Skeletal muscle cell (primary cell): ENCODE data around the gene ATP13A3.
A peak's percentile ranks its signal among the peaks of the same experiment; 100 is the strongest.

Experiments
- DNase-seq: peaks from one replicate; pipeline ENCODE4 v3.0.0-alpha.2; 2010; ENCODE audit warnings: low read depth
- H3K4me3 ChIP-seq: 2 replicates; pipeline ENCODE4 v1.5.1; 2011; ENCODE audit warnings: low read depth, mild to moderate bottlenecking, control low read depth, low read length, moderate library complexity

ATP13A3 gene

DNA sequence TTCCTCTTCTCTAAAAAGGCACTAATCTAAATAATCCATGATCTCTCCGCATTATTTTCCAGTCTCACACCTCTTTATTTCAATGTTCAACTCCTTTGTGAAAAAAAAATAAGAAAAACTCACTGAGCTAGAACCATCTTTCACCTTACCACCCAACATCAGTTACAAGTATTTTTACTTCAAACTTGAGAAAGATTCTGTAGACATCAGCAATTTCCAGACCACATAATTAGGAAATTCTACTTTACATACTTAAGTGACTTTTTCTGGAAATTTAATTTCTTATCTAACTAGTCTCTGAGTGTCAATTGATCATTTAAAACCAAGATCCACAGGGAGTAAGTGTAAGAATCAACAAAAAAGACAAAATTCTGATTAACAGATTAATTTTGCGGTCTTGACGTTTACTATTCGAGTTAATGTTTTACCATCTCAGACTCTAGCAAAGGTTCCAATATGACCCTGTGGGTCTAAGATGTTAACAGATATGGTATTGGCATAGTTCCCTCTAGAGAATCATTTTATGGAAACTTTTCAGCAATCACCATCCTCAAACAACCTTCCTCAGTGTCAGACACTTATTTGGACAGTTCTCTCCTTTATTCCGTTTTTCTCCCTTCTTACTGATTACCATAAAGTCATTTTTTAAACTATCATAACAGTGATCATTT is 5.1 kb downstream of the ATP13A3 start:
- no peak overlapping the region for H3K4me3 ChIP-seq
- no peak for DNase-seq

DNA sequence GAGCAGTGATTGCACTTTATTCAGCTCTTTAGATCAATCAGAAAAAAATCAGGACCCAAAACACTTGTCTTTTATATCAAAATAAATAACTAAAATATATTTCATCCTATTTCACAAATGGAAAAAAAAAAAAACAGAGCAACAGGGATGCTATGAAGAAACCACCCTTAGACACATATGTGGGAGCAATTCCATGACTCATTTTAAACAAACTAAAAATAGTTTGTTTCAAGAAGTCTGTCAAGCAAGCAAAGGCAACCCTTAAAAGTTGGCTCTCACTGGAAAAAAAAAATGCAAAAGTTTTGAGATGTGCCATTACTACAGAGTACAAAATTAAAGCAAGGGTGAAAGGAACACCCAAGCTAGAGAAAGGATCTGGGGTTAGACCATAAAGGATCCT is 5.7 kb downstream of the ATP13A3 start:
- no peak overlapping the region for H3K4me3 ChIP-seq
- peak; percentile 55 for DNase-seq

DNA sequence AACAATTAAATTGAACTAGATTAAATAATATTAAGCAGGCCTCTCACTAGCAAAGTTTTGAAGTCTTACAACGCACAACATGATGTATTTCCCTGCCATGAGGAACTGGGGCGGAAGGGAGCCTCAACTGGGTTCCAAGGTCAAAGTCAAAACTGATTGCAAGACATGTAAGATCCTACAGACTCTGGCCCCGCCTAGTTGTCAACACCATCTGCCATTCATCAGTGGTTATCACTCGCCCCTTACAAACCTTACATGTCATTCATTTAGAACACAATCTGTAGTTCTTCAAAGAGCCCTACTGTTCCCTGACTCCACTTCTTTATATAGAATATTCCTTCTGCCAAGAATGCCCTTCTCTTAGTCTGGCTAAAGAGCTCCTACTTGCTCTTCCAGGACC is 10.0 kb downstream of the ATP13A3 start:
- H3K4me3 ChIP-seq = no peak overlapping the region
- DNase-seq = no peak

DNA sequence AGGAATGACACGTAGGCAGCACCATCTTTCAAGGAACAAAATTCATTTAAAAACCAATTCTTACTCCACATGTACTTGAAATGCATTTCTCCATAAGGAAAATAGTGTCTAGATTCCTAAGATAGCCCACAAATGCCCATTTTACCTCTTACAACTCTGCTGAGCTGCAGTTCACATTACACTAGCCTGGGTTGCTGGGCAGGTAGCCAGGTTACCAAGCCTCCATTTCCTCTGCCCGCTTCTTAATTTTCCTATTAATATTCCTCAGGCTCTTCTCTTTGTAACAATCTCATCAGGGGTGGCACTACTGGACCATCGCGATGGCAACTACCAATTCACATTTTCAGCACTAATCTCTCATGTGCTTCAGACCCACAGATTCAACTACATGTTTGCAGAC is 10.8 kb downstream of the ATP13A3 start:
- H3K4me3 ChIP-seq = no peak overlapping the region
- DNase-seq = no peak

DNA sequence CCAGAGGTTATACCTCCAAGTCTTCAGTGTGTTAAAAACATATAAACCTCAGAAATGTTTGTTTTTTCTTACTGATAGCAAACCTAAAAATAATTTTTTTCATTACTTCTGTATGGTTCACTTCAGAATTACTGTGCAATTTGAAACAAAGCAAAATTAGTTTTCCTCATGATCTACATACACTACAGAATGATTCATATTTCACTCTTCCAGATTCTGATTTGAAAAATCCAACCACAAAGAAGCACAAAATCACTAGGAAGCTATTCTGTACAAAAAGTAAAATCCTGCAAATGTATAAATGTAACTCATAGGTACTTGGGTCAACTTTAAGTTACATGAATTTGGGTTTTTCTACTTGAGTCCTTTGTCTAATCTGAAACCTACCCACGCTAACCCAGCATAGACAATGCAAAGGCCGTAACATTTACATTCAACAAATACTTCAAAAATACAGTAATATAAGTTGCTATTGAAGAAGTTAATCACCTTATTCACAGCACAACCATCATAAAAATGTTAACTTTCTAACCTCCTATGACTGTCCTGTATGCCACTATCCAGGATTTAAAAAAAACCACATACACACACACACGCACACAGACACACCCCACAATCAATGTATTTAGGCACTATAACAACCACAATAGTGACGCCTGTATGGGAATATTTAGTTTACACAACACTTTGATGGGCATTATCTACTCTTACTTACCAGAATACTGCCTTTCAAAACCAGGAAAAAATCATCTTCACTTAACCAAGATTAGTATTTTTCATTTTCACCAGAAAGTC is 11.5 kb downstream of the ATP13A3 start:
- DNase-seq = no peak
- no peak overlapping the region for H3K4me3 ChIP-seq

DNA sequence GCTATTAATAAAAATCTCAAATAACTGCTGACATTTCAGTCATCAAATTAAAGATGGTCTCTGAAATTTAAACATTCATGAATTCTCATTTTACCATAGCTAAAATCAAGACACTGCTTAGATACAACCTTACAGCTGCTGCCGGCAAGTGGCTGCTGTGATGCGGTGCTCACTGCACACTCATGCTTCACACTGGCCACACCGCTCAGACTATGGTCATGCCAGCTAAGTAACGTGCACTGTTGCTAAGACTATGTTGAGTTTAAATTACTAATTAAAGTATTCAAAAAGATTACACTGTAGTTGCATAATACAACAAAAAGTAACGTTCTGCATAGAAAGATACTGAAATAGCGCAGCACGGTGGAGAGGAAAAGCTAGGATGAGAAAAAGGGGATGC is 12.1 kb downstream of the ATP13A3 start:
- no peak overlapping the region for H3K4me3 ChIP-seq
- no peak for DNase-seq

DNA sequence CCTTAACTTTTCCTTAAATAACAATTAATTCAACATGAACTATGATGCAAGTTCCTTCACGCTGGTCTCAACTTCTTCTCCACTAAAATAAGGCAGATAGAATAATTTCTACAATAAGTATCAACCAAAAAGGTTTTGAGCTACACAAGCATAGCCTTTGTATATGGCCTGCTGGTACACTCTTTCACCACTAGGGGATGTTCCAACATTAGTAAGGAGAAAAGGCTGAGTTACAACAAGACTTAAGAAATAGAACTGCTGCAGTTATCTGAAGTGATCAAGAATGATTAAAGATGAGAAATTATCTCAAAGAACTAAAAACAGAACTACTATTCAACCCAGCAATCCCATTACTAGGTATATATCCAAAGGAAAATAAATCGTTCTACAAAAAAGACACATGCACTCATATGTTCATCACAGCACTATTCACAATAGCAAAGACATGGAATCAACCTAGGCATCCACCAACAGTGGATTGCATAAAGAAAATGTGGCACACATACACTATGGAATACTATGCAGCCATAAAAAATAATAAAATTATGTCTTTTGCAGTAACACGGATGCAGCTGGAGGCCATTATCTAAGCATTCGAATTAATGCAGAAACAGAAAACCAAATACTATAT is 14.4 kb downstream of the ATP13A3 start:
- no peak overlapping the region for H3K4me3 ChIP-seq
- peak; percentile 56 for DNase-seq

DNA sequence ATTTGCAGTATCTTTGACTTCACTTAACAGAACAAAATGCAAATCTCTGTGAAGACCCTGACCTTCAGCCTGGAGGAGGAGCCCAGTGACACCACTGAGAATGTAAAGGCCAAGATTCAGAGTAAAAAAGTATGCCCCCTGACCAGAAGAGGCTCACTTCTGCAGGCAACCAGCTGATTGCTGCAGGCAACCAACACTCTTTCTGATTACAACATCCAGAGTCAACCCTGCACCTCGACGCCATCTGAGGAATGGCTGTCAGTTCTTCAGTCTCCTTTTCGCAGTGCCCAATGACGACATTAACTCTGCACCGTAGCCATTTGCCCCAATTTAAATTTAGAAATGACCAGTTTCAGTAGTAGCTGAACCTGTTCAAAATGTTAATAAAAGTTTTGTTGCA is 14.9 kb downstream of the ATP13A3 start:
- no peak overlapping the region for H3K4me3 ChIP-seq
- no peak for DNase-seq

DNA sequence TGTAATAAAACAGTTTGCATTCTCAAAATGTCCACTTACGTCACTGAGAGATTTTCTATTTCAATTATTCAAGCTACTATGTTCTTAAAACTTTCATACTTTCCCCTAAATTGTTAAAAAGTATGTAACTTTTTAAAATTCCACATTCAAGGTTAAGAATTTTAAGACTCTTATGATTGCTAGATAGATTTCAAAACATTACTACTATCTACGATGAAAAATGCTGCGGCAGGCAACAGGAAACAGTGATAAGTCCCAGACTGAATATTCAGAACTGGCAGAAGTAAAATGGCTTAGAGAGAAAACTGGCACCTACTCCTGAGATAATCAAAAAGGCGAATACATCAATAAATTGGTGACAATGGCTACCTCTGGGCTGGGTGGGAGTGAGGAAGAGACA is 16.2 kb downstream of the ATP13A3 start:
- H3K4me3 ChIP-seq = no peak overlapping the region
- DNase-seq = no peak

DNA sequence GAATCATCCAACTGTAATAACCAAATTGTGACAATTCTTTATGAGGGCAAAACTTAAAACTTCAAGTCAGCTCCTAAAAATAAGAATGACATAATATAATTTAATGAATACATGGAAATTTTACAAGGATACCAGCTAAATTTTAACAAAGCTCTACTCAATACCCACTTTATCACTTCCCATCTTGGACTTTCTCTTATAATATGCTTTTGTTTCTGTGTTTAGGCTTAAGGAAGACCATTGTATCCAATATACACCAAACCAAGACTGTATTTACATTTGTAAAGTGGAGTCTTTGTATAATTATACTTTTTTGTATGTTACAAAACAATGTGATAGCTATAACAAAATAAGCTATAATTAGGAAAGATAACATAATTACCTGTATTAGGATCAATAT is 16.8 kb downstream of the ATP13A3 start:
- DNase-seq = no peak
- H3K4me3 ChIP-seq = no peak overlapping the region

DNA sequence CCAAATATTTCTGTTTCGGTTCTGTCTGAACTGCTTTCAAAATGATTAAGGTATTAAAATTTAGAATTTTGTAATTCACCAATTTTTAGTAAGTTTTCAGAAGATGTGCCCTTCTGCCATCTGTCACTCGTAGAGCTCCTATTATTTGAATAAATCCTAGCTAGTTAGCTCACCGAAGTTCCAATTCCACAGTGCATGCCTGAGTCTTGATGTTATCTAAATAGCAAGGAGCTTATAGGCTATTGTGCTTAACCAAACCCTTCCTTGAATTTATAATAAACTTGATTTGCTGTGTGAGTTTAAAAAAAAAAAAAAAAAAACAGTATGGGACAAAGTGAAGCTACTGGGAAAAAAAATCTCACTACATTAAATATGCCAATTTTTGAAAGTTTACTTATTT is 18.7 kb downstream of the ATP13A3 start:
- H3K4me3 ChIP-seq = no peak overlapping the region
- no peak for DNase-seq

DNA sequence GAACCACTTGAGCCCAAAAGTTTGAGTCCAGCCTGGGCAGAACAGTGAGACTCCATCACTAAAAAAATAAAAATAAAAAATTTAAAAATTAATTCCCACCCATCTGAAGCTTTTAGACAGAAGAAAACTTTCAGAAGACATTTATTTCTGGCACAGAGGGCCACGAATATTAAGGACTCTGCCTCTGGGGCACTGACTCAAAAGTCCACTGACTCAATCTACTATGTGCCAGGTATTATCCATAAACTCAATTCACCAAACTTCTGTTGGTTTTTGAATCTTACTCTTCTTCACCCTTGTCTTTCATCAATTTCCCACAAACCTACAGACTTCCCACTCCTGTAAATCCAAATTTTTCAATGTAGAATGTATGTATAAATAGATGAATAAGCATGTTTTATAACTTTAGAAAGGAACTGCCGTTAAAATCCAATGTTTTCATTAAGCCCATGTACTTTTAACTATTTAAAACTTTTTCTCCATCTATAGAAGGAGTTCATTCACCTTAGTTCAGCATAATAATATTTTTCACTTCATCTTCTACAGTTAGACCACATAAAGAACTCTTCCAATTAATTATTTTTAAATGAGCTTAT is 19.9 kb downstream of the ATP13A3 start:
- DNase-seq = no peak
- H3K4me3 ChIP-seq = no peak overlapping the region

DNA sequence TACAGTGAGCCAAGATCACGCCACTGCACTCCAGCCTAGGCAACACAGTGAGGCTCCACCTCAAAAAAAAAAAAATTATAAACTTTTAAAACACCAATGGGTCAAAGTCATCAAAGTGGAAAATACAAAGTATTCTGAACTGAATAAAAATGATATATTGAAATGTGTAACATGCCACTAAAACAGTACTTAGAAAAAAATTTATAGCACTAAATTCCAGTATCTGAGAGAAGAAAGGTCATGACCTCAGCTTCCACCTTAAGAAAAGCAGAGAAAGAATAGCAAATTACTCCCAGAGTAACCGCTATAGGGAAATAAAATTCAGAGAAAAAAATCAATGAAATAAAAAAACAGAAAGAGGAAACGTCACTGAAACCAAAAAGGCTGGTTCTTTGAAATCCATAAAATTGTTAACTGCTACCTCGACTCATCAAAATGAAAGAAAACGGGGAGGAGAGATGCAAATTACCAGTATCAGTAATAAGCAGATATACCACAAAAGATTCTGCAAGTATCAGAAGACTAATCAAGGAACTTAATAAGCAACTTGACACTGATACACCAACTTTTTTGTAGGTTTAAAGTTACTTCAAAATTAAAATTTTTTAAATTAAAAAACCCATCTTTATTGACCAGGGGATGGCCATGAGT is 20.8 kb downstream of the ATP13A3 start:
- no peak for DNase-seq
- no peak overlapping the region for H3K4me3 ChIP-seq

DNA sequence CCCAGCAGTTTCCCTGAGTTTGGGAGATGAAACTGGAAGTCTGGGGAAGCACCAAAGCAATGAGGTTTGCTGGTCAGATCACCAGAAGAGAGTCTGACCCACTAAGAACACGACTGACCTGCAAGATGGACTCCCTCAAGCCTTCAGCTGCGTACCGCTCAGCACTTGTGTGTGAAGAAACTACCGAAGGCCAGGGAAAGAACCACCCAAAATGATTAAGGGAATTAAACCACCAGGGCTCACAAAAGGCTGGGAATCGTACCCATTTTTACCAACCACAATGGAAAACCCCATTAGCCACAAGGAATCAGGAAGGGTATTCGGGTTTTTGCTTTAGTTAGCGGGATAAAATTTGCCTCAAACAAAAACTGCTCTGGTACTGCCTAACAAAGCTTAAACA is 21.6 kb downstream of the ATP13A3 start:
- no peak for DNase-seq
- H3K4me3 ChIP-seq = no peak overlapping the region

DNA sequence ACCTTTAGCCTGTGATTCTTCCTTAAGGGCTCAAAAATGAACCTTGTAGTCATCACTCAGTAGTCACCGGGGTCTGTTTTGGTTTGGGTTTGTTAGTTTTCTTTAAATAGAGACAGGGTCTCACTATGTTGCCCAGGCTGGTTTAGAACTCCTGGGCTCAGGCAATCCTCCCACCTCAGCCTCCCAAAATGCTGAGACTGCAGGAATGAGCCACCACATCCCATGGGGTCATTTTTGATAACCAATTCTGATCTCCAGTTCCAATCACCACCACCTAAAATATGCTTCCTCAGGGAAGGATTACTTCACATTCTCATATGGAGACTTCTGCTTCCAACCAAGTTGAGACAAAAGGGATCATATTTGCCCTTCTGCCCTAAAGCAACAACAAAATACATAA is 22.1 kb downstream of the ATP13A3 start:
- no peak for DNase-seq
- no peak overlapping the region for H3K4me3 ChIP-seq

DNA sequence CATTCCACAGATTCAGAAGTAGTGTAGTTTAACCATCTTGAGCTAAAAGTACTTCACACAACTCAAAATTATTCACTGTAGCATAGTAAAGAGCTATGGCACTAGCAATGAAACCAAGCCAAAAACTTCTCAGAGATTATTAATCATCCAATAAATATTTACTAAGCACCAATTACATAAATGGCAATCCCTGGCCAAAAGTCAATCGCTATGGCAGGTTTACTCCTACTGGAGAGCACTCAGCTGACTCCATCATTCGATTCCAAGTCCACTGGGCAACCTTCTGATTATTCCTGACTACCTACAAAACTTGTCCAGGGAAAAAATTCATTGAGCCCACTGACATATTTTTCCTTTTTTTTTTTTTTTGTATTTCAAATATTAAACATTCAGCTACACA is 23.9 kb downstream of the ATP13A3 start:
- DNase-seq = no peak
- no peak overlapping the region for H3K4me3 ChIP-seq

DNA sequence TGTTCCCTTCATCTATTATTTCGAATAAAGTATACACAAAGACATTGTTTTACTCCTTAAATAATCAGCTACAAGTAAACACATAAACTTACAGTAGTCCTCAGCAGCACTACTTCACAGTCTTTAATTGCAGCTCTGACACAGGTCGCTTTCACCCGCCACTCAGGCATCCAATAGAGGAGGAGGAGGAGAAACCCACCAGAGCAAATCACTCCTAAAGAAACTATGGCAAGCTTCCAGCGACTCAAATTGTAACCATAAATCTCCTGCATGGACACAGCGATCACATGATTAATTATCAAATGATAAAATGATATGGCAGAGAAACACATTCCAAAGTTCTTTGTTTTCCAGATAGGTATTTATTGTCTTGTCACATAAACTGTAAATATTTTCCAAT is 26.2 kb downstream of the ATP13A3 start:
- no peak overlapping the region for H3K4me3 ChIP-seq
- DNase-seq = no peak

DNA sequence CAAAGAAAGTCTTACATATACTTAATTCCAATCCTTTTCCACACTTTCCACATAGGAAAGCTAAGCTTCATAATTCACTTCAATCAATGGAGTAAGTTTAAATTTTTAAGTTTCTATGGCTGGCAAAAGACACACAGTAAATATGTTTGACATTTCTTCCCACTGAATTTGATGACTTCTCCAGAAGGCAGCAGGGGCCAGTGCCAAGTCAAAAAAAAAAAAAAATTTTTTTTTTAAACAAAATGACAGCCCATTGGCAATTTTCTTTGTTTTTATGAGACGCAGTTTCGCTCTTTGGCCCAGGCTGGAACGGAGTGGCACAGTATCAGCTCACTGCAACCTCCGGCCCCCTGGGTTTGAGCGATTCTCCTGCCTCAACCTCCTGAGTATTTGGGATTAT is 28.7 kb downstream of the ATP13A3 start:
- H3K4me3 ChIP-seq = no peak overlapping the region
- no peak for DNase-seq

DNA sequence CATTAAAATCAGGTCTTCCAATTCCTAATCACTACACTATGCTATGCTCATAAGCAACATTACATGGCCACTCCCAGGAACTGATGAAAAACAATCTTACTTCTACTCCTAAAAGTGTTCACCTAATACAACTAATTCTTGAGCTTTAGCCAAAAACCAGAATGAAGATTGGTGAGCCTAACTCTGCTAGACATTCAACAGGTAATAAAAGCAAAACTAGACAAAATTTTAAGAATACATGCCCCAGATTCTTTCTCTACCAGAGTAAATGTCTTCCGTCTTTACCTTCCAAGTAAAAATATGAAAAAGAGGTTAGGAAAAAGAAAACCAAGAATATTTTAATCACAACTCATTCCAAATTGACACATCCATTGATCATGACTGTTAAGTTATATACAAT is 31.3 kb downstream of the ATP13A3 start:
- no peak overlapping the region for H3K4me3 ChIP-seq
- no peak for DNase-seq

DNA sequence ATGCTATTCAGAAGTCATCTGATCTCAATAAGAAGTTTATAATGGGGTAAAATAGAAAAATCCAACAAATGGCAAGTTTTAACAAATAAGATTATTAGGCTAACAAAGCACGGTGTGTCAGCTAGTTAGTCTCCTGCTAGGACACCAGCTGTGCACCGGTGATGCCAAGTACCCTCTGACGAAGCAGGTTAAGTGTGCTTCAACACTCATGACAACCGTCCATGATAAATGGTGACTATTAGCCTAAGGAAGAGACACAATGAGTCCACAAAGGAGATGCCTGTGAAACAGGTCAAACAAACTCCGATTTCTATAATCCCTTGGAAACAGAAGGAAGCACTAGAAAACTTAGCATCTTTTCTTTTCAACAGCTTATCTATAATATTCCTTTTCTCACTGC is 36.5 kb downstream of the ATP13A3 start:
- DNase-seq = no peak
- H3K4me3 ChIP-seq = no peak overlapping the region
